AG04450 (cell line): ENCODE measurements around the gene TLL2. TPM values are rescaled to one million over a fixed set of nuclear protein-coding genes. Genes with fewer than 3 reads are reported as not detected.

Source experiments
- CTCF ChIA-PET: fragments of 300-600, 350-600 bp; formaldehyde crosslinking; extraction: SDS; loops from one replicate; lab custom pipeline; 2022; ENCODE audit warnings: antibody characterized with exemption, inconsistent platforms; lab: Charles Lee
- POLR2A ChIA-PET: fragments of 350-600 bp; formaldehyde crosslinking; extraction: SDS; loops from one replicate; lab custom pipeline; 2021; ENCODE audit warnings: antibody characterized with exemption, inconsistent platforms; lab: Yijun Ruan, JAX
- DNase-seq: peaks from one replicate; pipeline ENCODE4 v3.0.0-alpha.2; 2011; ENCODE audit warnings: low read depth, low spot score
- H3K27ac ChIP-seq: one replicate; pipeline ENCODE4 v1.5.1; 2012; ENCODE audit warnings: low read depth, low read length, control low read depth
- H3K27me3 ChIP-seq: one replicate; pipeline ENCODE4 v1.6.0; 2012; ENCODE audit warnings: low read length; ENCODE audit not compliant: control insufficient read depth, insufficient read depth
- H3K4me3 ChIP-seq: 2 replicates; pipeline ENCODE4 v1.5.1; 2011; ENCODE audit warnings: mild to moderate bottlenecking, low read depth, low read length, control low read depth
- H3K9me3 ChIP-seq: 2 replicates; pipeline ENCODE4 v1.5.1; 2012; ENCODE audit warnings: low read length; ENCODE audit not compliant: control insufficient read depth, insufficient read depth
- CTCF ChIP-seq: IDR thresholded peaks from 2 replicates; pipeline ENCODE4 v1.5.1; 2011; ENCODE audit warnings: low read depth, low read length, control low read depth, inconsistent platforms
- polyA plus RNA-seq: library from polyadenylated mRNA; depleted of rRNA; stranded (reverse); fragments of >200 nt; gene quantifications from 2 replicates; pipeline ENCODE4 v1.2.3, GENCODE V29; 2011

The TLL2 gene
- polyA plus RNA-seq, 1 experiment, result 0.01 TPM

DNA sequence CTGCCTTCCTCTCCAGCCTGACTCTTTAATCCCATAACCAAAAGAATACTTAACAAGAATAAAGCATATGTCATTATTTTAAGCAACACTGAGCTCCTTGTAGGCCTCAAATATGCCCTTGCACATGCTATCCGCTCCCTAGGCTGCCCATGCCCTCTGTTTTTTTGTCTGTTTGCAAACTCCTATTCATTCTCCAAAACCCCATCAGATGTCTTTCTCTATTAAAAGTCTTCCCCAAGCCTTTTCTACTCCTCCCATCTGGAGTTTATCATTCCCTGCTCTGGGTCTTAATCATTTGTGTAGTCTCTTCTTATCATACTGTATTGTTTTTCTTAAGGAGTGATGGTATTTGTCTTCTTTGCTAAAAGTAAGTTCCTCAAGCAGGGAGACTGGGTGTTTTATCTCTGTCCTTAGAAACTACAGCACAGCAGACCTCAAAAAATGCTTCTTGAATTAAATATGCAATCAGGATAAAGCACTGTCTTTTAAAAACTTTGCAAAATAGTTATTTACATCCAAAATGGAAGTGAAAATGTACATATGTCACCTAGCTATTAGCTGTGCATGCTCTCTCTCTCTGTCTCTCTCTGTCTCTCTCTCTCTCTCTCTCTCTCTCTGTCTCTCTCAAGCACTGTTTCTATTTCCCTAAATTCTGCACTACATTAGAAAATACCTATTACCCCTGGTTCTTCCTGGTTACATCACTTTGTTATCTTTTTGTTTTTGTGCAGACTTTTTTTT is 98.4 kb downstream of the TLL2 start:
- Histone ChIP-seq H3K27ac (no peak overlapping the region), H3K27me3 (peaks cover 7% of the 10 kb centered on the region), H3K9me3 (no peaks in the 10 kb centered on the region), H3K4me3 (no peak overlapping the region)
- no peak for TF ChIP-seq CTCF
- ChIA-PET POLR2A (no interaction called here), CTCF (interaction anchor here (0.9 kb wide), 1 partner anchor 40 kb away, joined by 4 read pairs; no protein-coding TSS in a partner anchor)
- DNase-seq, result no peak

- peaks cover 7% of the 10 kb centered on the region for H3K27me3 ChIP-seq
- H3K27ac ChIP-seq, result no peak overlapping the region
- ChIA-PET POLR2A (no interaction called here), CTCF (no interaction called here)
- no peak for TF ChIP-seq CTCF
- H3K4me3 ChIP-seq, result no peak overlapping the region
- DNase-seq, result no peak
- H3K9me3 ChIP-seq, result no peaks in the 10 kb centered on the region
Observed at GRCh38 chr10:96414303-96414702, 99.4 kb downstream of the TLL2 start.

GRCh38 chr10:96413151-96413787 is 100.5 kb downstream of the TLL2 start:
- no peak for DNase-seq
- POLR2A ChIA-PET, result no interaction called here
- CTCF ChIA-PET, result no interaction called here

GRCh38 chr10:96411716-96412320 is 101.9 kb downstream of the TLL2 start:
- H3K4me3 ChIP-seq, result no peak overlapping the region
- H3K9me3 ChIP-seq, result no peaks in the 10 kb centered on the region
- ChIA-PET POLR2A (no interaction called here), CTCF (interaction anchor here (0.7 kb wide), 1 partner anchor 10 kb away, joined by 3 read pairs; no protein-coding TSS in a partner anchor)
- no peak overlapping the region for H3K27ac ChIP-seq
- TF ChIP-seq CTCF, result no peak
- no peak for DNase-seq
- H3K27me3 ChIP-seq, result peaks cover 7% of the 10 kb centered on the region

More at GRCh38 chr10:96413151-96413787, 100.5 kb downstream of the TLL2 start:
- Histone ChIP-seq H3K4me3 (no peak overlapping the region), H3K27ac (no peak overlapping the region), H3K9me3 (no peaks in the 10 kb centered on the region), H3K27me3 (peaks cover 7% of the 10 kb centered on the region)
- no peak for TF ChIP-seq CTCF

DNA sequence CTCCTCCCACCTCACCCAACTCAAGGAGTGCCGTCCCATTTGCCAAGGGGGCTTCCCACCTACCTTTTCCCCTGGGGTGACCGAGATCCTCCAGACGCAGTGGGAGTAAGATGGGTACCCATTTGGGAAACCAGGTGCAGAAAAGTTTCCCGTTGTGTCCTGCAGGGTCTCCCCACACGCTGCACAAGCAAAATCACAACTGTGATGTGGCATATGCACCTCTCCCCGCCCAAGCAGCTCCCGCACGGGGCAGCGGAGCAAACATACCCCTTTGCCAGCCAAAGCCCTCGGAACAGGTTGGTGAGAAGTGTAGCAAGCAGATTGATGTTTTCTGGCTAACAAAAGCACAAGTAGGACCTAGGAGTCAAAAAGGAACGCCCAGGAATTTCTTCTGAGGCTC is 103.4 kb downstream of the TLL2 start:
- no peak for DNase-seq
- Histone ChIP-seq H3K27me3 (peaks cover 3% of the 10 kb centered on the region), H3K27ac (no peak overlapping the region), H3K4me3 (no peak overlapping the region), H3K9me3 (no peaks in the 10 kb centered on the region)
- POLR2A ChIA-PET, result no interaction called here
- no peak for TF ChIP-seq CTCF
- CTCF ChIA-PET, result no interaction called here
